CD4-positive, alpha-beta memory T cell (primary cell): Measurements from ENCODE around the gene NAB2. TPM values are rescaled to one million over a fixed set of nuclear protein-coding genes. Genes with fewer than 3 reads are reported as not detected.

ENCODE experiments used
- CTCF ChIA-PET: fragments of 350-600 bp; sonication (Branson Sonifier 250); formaldehyde crosslinking; loops from one replicate; lab custom pipeline; 2021; ENCODE audit warnings: inconsistent platforms; ENCODE audit not compliant: partially characterized antibody; lab: Charles Lee
- POLR2A ChIA-PET: fragments of 350-600 bp; sonication (Branson Sonifier 250); formaldehyde crosslinking; loops from one replicate; lab custom pipeline; 2021; ENCODE audit not compliant: partially characterized antibody; lab: Charles Lee
- DNase-seq, 5 donors: peaks; one replicate each; pipeline versions ENCODE4 v3.0.0 to v3.0.0-alpha.2; 2020 to 2022; ENCODE audit warnings: mixed read lengths in 1 of 5
- H3K27ac ChIP-seq: one replicate; pipeline ENCODE4 v1.7.0; 2013; ENCODE audit warnings: low read depth, low read length
- H3K27me3 ChIP-seq: 2 replicates; pipeline ENCODE4 v1.7.0; 2013; ENCODE audit warnings: mild to moderate bottlenecking, low read length, moderate library complexity; ENCODE audit not compliant: insufficient read depth
- H3K36me3 ChIP-seq: 2 replicates; pipeline ENCODE4 v1.7.0; 2013; ENCODE audit warnings: mild to moderate bottlenecking, low read length, moderate library complexity; ENCODE audit not compliant: insufficient read depth
- H3K4me1 ChIP-seq: 2 replicates; pipeline ENCODE4 v1.7.0; 2013; ENCODE audit warnings: mild to moderate bottlenecking, low read length, moderate library complexity; ENCODE audit not compliant: insufficient read depth
- H3K4me3 ChIP-seq, 2 donors: one replicate each; pipeline ENCODE4 v1.7.0; 2013; ENCODE audit warnings: low read length in 2 of 2, mild to moderate bottlenecking in 1 of 2
- H3K9me3 ChIP-seq, 2 donors: one replicate each; pipeline ENCODE4 v1.7.0; 2013; ENCODE audit warnings: low read length in 2 of 2, control low read depth in 1 of 2; ENCODE audit not compliant: control insufficient read depth in 1 of 2
- H3K27ac Mint-ChIP-seq, 7 donors: one replicate each; pipeline ENCODE4 v1.8.0; 2020 to 2021; ENCODE audit warnings: mixed read lengths in 7 of 7, mild to moderate bottlenecking in 6 of 7, inconsistent platforms in 3 of 7, moderate library complexity in 3 of 7
- H3K27me3 Mint-ChIP-seq, 2 donors: one replicate each; pipeline ENCODE4 v1.8.0; 2020 to 2021; ENCODE audit warnings: mixed read lengths in 2 of 2
- H3K36me3 Mint-ChIP-seq, 2 donors: one replicate each; pipeline ENCODE4 v1.8.0; 2020 to 2021; ENCODE audit warnings: mixed read lengths in 2 of 2, inconsistent platforms in 1 of 2, mild to moderate bottlenecking in 1 of 2
- H3K4me1 Mint-ChIP-seq, 4 donors: one replicate each; pipeline ENCODE4 v1.8.0; 2020 to 2021; ENCODE audit warnings: mixed read lengths in 4 of 4, mild to moderate bottlenecking in 1 of 4
- H3K4me3 Mint-ChIP-seq, 8 donors: one replicate each; pipeline ENCODE4 v1.8.0; 2020 to 2021; ENCODE audit warnings: mixed read lengths in 8 of 8, mild to moderate bottlenecking in 7 of 8, moderate library complexity in 6 of 8, inconsistent platforms in 3 of 8
- H3K9me3 Mint-ChIP-seq, 8 donors: one replicate each; pipeline ENCODE4 v1.8.0; 2020 to 2021; ENCODE audit warnings: mixed read lengths in 8 of 8, mild to moderate bottlenecking in 5 of 8, inconsistent platforms in 3 of 8, moderate library complexity in 1 of 8
- intact Hi-C: fragments of 100-400 bp; cut with micrococcal nuclease; formaldehyde crosslinking; loops from one replicate; pipeline ENCODE4 v1.15.1; 2023
- polyA plus RNA-seq, 2 donors: library from polyadenylated mRNA; unstranded; fragments of 300-500 nt; fragmentation: Illumina TruSeq; gene quantifications; one replicate each; pipeline ENCODE4 v1.2.3, GENCODE V29; 2021
- total RNA-seq, 2 experiments: library from RNA; stranded (reverse); gene quantifications; one replicate each; pipeline ENCODE4 v1.2.3, GENCODE V29; 2021

Gene NAB2
- total and polyA plus RNA-seq, 4 experiments from 2014 or later, result 0.41 to 19.5 (median 9.6) TPM

DNA sequence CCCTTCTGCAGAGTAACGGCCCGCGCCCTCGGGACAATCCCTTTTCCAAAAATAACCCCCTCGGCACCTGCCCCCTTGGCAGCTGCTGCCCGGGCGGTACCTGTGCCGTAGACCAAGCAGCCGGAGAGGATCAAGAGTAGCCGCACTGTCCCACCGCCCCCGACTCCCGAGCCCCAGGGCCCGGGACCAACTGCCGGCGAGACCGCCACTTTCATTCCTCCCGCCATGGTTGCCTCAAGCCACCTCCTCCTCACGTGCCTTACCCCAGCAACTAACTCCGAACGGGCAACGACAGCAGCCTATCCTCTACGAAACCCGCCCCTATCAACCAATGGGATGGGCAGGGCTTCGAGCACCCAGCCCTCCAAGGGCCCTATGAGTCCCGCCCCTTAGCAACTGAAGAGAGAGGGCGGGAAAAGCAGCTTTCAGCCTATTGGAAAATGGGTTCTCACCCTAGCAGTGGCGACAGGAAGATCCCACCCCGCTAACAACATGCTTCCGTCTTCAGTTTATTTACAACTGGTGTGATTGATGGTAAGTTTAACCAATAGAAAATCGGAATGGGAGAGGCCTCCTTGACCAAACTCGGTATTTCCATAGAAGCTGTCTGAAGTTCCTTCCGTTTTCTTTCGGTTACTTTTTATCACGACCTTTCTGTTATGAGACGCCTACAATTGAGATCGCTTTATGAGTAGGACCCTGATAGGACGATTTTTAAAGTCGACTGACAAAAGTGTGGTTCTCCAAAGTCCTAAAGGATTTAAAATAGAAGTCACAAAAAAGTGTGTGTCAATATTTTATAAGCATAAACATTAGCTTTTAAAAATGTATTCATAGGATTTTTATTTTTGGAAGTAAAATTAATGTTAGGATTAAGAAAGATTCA, 10.2 kb upstream of the NAB2 start, which contains the start of gene NEMP1:
NEMP1 (minus strand) TSS at position 273 of the 886 bp plus-strand sequence; CDS start at position 227, 46 bp downstream.
- CTCF ChIA-PET, result interaction anchor here (0.9 to 19.9 kb wide), 7 partner anchors 8 to 45 kb away, joined by 3 to 458 read pairs (median 10); partner anchors contain the start of gene STAT6

GRCh38 chr12:57079821-57080220, 9.1 kb upstream of the NAB2 start:
- no peaks in the 10 kb centered on the region for H3K27me3 Mint-ChIP-seq
- no peak overlapping the region for H3K4me3 ChIP-seq
- POLR2A ChIA-PET, result interaction anchor here (1.4 to 9.8 kb wide), 8 partner anchors 10 to 44 kb away, joined by 3 to 284 read pairs (median 19); partner anchors contain the start of genes NAB2 and STAT6
- no peaks in the 10 kb centered on the region for H3K9me3 ChIP-seq
- H3K4me1 ChIP-seq, result peaks cover 18% of the 10 kb centered on the region
- H3K36me3 Mint-ChIP-seq, result peaks cover 0 to 5% of the 10 kb centered on the region in 2 donors
- no peaks in the 10 kb centered on the region for H3K9me3 Mint-ChIP-seq
- no peaks in the 10 kb centered on the region for H3K27me3 ChIP-seq
- peak overlapping the region; percentile 54 for H3K27ac ChIP-seq
- H3K36me3 ChIP-seq, result no peaks in the 10 kb centered on the region
- peak overlapping the region in 1 of 8 donors; percentile 93 for H3K4me3 Mint-ChIP-seq
- H3K27ac Mint-ChIP-seq, result peak overlapping the region; percentile 86 to 98 (median 96)
- intact Hi-C loops, result loop anchor here (2.0 to 5.0 kb wide), 2 partner anchors 15 to 393 kb away; partner anchors contain the start of gene PTGES3
- CTCF ChIA-PET, result interaction anchor here (0.9 to 19.9 kb wide), 7 partner anchors 9 to 44 kb away, joined by 3 to 458 read pairs (median 10); partner anchors contain the start of gene STAT6
- peaks cover 10 to 37% (median 18%) of the 10 kb centered on the region in 4 donors for H3K4me1 Mint-ChIP-seq
- DNase-seq, result no peak

More for the DNA sequence above, 10.2 kb upstream of the NAB2 start, which contains the start of gene NEMP1:
- H3K27me3 ChIP-seq, result no peaks in the 10 kb centered on the region
- H3K27ac ChIP-seq, result peak within 1 kb of the TSS; percentile 75
- H3K27ac Mint-ChIP-seq, result peak within 1 kb of the TSS; percentile 86 to 98 (median 96)
- H3K9me3 Mint-ChIP-seq, result no peaks in the 10 kb centered on the region
- peaks cover 18% of the 10 kb centered on the region for H3K4me1 ChIP-seq
- DNase-seq, result peak; percentile 94 to 100 (median 99)
- H3K36me3 Mint-ChIP-seq, result peaks cover 0 to 5% of the 10 kb centered on the region in 2 donors
- H3K4me1 Mint-ChIP-seq, result peaks cover 10 to 37% (median 18%) of the 10 kb centered on the region in 4 donors
- intact Hi-C loops, result loop anchor here (1.0 to 5.0 kb wide), 5 partner anchors 9 to 391 kb away; partner anchors contain the start of genes PTGES3 and STAT6
- no peaks in the 10 kb centered on the region for H3K9me3 ChIP-seq
- H3K4me3 Mint-ChIP-seq, result peak within 1 kb of the TSS; percentile 92 to 98 (median 94)
- POLR2A ChIA-PET, result interaction anchor here (0.7 to 9.8 kb wide), 14 partner anchors 9 to 401 kb away, joined by 3 to 284 read pairs (median 6); partner anchors contain the start of genes ARHGAP9, NAB2, NACA and SHMT2
- no peaks in the 10 kb centered on the region for H3K27me3 Mint-ChIP-seq
- peak within 1 kb of the TSS; percentile 73 to 94 for H3K4me3 ChIP-seq
- H3K36me3 ChIP-seq, result no peaks in the 10 kb centered on the region

- intact Hi-C loops, result no loop called here
- H3K27me3 ChIP-seq, result no peaks in the 10 kb centered on the region
- no peak for DNase-seq
- peak overlapping the region in 1 of 8 donors; percentile 45 for H3K4me3 Mint-ChIP-seq
- H3K9me3 ChIP-seq, result no peaks in the 10 kb centered on the region
- POLR2A ChIA-PET, result interaction anchor here (1.1 to 9.8 kb wide), 5 partner anchors 9 to 29 kb away, joined by 3 to 284 read pairs (median 33); partner anchors contain the start of genes NAB2 and STAT6
- no peaks in the 10 kb centered on the region for H3K36me3 ChIP-seq
- peaks cover 22% of the 10 kb centered on the region for H3K4me1 ChIP-seq
- CTCF ChIA-PET, result interaction anchor here (0.7 to 19.9 kb wide), 4 partner anchors 12 to 957 kb away, joined by 3 to 458 read pairs (median 22); partner anchors contain the start of gene STAT6
- H3K36me3 Mint-ChIP-seq, result peaks cover 0 to 5% of the 10 kb centered on the region in 2 donors
- no peaks in the 10 kb centered on the region for H3K27me3 Mint-ChIP-seq
- H3K4me3 ChIP-seq, result no peak overlapping the region
- peak overlapping the region in 1 of 7 donors; percentile 60 for H3K27ac Mint-ChIP-seq
- peaks cover 17 to 46% (median 27%) of the 10 kb centered on the region in 4 donors for H3K4me1 Mint-ChIP-seq
- no peak overlapping the region for H3K27ac ChIP-seq
- no peaks in the 10 kb centered on the region for H3K9me3 Mint-ChIP-seq
These were observed 8.1 kb upstream of the NAB2 start for GRCh38 chr12:57080855-57081254.

DNA sequence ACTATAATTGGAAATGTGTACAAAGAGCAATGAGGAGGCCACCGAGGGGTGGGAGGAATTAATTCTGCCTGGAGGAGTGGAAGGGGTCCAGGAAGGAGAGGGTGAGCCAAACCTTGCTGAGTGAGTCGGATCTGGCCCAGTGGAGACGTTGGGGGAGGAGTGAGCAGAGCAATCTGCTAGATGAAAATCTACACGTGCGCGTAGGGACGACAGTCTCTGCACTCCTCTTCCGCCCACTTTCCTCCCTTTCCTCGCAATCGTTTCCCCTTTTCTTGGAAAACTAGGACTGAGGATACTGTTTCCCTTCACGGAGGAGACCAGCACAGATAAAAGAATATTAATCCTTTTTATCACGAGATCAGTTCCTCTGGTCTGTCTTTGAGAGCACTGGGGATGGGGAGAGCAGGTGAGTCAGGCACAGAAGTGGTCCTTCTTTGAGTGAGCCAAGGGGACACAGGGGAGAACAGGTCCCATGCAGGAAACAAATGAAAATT, 2.9 kb upstream of the NAB2 start:
- Mint-ChIP-seq H3K36me3 (peaks cover 0 to 23% of the 10 kb centered on the region in 2 donors), H3K27me3 (no peaks in the 10 kb centered on the region), H3K4me1 (peaks cover 28 to 54% (median 36%) of the 10 kb centered on the region in 4 donors), H3K27ac (peak overlapping the region; percentile 94 to 99 (median 98)), H3K9me3 (no peaks in the 10 kb centered on the region), H3K4me3 (peak overlapping the region; percentile 89 to 95 (median 93))
- Histone ChIP-seq H3K9me3 (no peaks in the 10 kb centered on the region), H3K27ac (peak overlapping the region; percentile 97), H3K4me3 (peak overlapping the region; percentile 62 to 90), H3K36me3 (no peaks in the 10 kb centered on the region), H3K27me3 (no peaks in the 10 kb centered on the region), H3K4me1 (peaks cover 26% of the 10 kb centered on the region)
- intact Hi-C loops, result loop anchor here (5.0 kb wide), 3 partner anchors 449 to 761 kb away; partner anchors contain the start of genes CDK4 and CTDSP2
- POLR2A ChIA-PET, result interaction anchor here (1.0 to 17.6 kb wide), 5 partner anchors 7 to 24 kb away, joined by 3 to 622 read pairs (median 154); partner anchors contain the start of genes NEMP1 and STAT6
- DNase-seq, result peak in 2 of 5 donors; percentile 12 to 33
- CTCF ChIA-PET, result interaction anchor here (8.9 to 11.0 kb wide), 2 partner anchors 14 to 24 kb away, joined by 109 to 184 read pairs; partner anchors contain the start of gene STAT6

DNA sequence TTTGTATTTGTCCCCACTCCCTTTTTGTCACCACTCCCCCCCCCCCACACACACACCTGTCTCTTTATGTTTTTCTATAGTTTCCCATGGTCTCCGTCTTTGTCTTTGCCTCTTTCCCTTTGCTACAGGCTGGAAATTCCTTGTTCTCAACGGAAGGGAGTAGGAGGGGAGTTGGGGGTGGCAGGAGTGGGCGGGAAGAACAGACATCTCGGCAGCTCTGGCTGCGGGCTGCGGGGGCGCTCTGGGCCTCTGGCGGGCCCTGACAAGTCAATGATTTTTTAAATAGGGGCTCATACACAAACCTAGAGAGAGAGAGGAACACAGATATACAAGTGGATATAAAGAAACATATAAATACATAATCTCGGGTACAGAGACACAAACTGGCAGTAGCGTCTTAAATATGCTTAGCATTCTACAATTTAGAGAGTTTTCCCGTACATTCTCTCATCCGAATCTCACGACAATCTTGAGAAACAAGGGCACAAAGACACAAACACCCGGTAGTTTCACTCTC, 2.4 kb upstream of the NAB2 start:
- POLR2A ChIA-PET, result interaction anchor here (1.0 to 17.6 kb wide), 7 partner anchors 8 to 329 kb away, joined by 3 to 622 read pairs (median 33); partner anchors contain the start of genes NEMP1 and STAT6
- intact Hi-C loops, result loop anchor here (1.0 to 5.0 kb wide), 4 partner anchors 22 to 761 kb away; partner anchors contain the start of genes CDK4 and CTDSP2
- peaks cover 28 to 58% (median 39%) of the 10 kb centered on the region in 4 donors for H3K4me1 Mint-ChIP-seq

More for the DNA sequence above, 2.4 kb upstream of the NAB2 start:
- Histone ChIP-seq H3K27me3 (no peaks in the 10 kb centered on the region), H3K36me3 (peaks cover under 1% of the 10 kb centered on the region), H3K4me3 (peak overlapping the region; percentile 62 to 90), H3K4me1 (peaks cover 31% of the 10 kb centered on the region), H3K27ac (peak overlapping the region; percentile 97), H3K9me3 (no peaks in the 10 kb centered on the region)
- Mint-ChIP-seq H3K36me3 (peaks cover 0 to 26% of the 10 kb centered on the region in 2 donors), H3K4me3 (peak overlapping the region; percentile 89 to 95 (median 93)), H3K9me3 (no peaks in the 10 kb centered on the region), H3K27ac (peak overlapping the region; percentile 94 to 99 (median 98)), H3K27me3 (no peaks in the 10 kb centered on the region)
- peak in 4 of 5 donors; percentile 29 to 60 (median 36) for DNase-seq
- CTCF ChIA-PET, result interaction anchor here (8.9 to 11.0 kb wide), 2 partner anchors 15 to 24 kb away, joined by 109 to 184 read pairs; partner anchors contain the start of gene STAT6
